ENCODE results near the gene B4GALNT1. TPM values are rescaled to one million over a fixed set of nuclear protein-coding genes. Genes with fewer than 3 reads are reported as not detected.
"Not testable (repeated sequence)": the region's sequence is repeated elsewhere in the genome, so short reads cannot be mapped to it uniquely, and the experiment has no call there.

B4GALNT1 gene
- total RNA-seq, 1 experiment from 2014 or later = 19.8 TPM

- DNase-seq (ENCODE audit: low spot score) = no peak
- in situ Hi-C loops (cut with HindIII; ENCODE audit: low sequenced_read_pairs) = no loop called here
Observed at GRCh38 chr12:57592551-57593165, 40.3 kb downstream of the B4GALNT1 start.

- in situ Hi-C loops (cut with HindIII; ENCODE audit: low sequenced_read_pairs) = no loop called here
Observed at GRCh38 chr12:57591782-57592325, 41.1 kb downstream of the B4GALNT1 start.

GRCh38 chr12:57590864-57591781 lies 41.9 kb downstream of the B4GALNT1 start, which contains the start of gene PIP4K2C:
PIP4K2C (plus strand) TSS chr12:57591192; CDS start chr12:57591290, 98 bp downstream.
- peak; percentile 86 for DNase-seq (ENCODE audit: low spot score)
- in situ Hi-C loops (cut with HindIII; ENCODE audit: low sequenced_read_pairs) = no loop called here

More at GRCh38 chr12:57591782-57592325, 41.1 kb downstream of the B4GALNT1 start:
- no peak for DNase-seq (ENCODE audit: low spot score)

- in situ Hi-C loops (cut with HindIII; ENCODE audit: low sequenced_read_pairs) = no loop called here
- no peak for DNase-seq (ENCODE audit: low spot score)
Observed at GRCh38 chr12:57590479-57590863, 42.5 kb downstream of the B4GALNT1 start.

GRCh38 chr12:57588951-57589610 lies 43.9 kb downstream of the B4GALNT1 start:
- in situ Hi-C loops (cut with HindIII; ENCODE audit: low sequenced_read_pairs); DNase-seq (ENCODE audit: low spot score): not testable (repeated sequence)

GRCh38 chr12:57586832-57587429 lies 46.1 kb downstream of the B4GALNT1 start:
- DNase-seq (ENCODE audit: low spot score) = no peak
- in situ Hi-C loops (cut with HindIII; ENCODE audit: low sequenced_read_pairs) = no loop called here

- in situ Hi-C loops (cut with HindIII; ENCODE audit: low sequenced_read_pairs) = no loop called here
- DNase-seq (ENCODE audit: low spot score) = no peak
Observed at GRCh38 chr12:57586128-57586527, 46.9 kb downstream of the B4GALNT1 start.

GRCh38 chr12:57585156-57585555 lies 47.8 kb downstream of the B4GALNT1 start:
- no peak for DNase-seq (ENCODE audit: low spot score)
- in situ Hi-C loops (cut with HindIII; ENCODE audit: low sequenced_read_pairs) = no loop called here

- no peak for DNase-seq (ENCODE audit: low spot score)
- in situ Hi-C loops (cut with HindIII; ENCODE audit: low sequenced_read_pairs) = no loop called here
Observed at GRCh38 chr12:57584690-57585089, 48.3 kb downstream of the B4GALNT1 start.

- no peak for DNase-seq (ENCODE audit: low spot score)
- in situ Hi-C loops (cut with HindIII; ENCODE audit: low sequenced_read_pairs) = no loop called here
Observed at GRCh38 chr12:57584050-57584449, 49.0 kb downstream of the B4GALNT1 start.

GRCh38 chr12:57583008-57583831 lies 49.8 kb downstream of the B4GALNT1 start:
- in situ Hi-C loops (cut with HindIII; ENCODE audit: low sequenced_read_pairs) = no loop called here
- DNase-seq (ENCODE audit: low spot score) = peak; percentile 86

- in situ Hi-C loops (cut with HindIII; ENCODE audit: low sequenced_read_pairs) = no loop called here
- DNase-seq (ENCODE audit: low spot score) = no peak
Observed at GRCh38 chr12:57582440-57582839, 50.6 kb downstream of the B4GALNT1 start.

- DNase-seq (ENCODE audit: low spot score) = no peak
- in situ Hi-C loops (cut with HindIII; ENCODE audit: low sequenced_read_pairs) = no loop called here
Observed at GRCh38 chr12:57581802-57582201, 51.2 kb downstream of the B4GALNT1 start.

- in situ Hi-C loops (cut with HindIII; ENCODE audit: low sequenced_read_pairs) = no loop called here
- DNase-seq (ENCODE audit: low spot score) = no peak
Observed at GRCh38 chr12:57580466-57580795, 52.6 kb downstream of the B4GALNT1 start.

GRCh38 chr12:57579677-57580465 lies 53.1 kb downstream of the B4GALNT1 start:
- DNase-seq (ENCODE audit: low spot score) = no peak
- in situ Hi-C loops (cut with HindIII; ENCODE audit: low sequenced_read_pairs) = no loop called here

GRCh38 chr12:57579011-57579410 lies 54.0 kb downstream of the B4GALNT1 start:
- in situ Hi-C loops (cut with HindIII; ENCODE audit: low sequenced_read_pairs) = no loop called here
- no peak for DNase-seq (ENCODE audit: low spot score)

GRCh38 chr12:57577981-57578758 lies 54.8 kb downstream of the B4GALNT1 start:
- no peak for DNase-seq (ENCODE audit: low spot score)

More at GRCh38 chr12:57577981-57578758, 54.8 kb downstream of the B4GALNT1 start:
- in situ Hi-C loops (cut with HindIII; ENCODE audit: low sequenced_read_pairs) = no loop called here
